ENCODE data around the gene GRIK2.

GRIK2 gene

DNA sequence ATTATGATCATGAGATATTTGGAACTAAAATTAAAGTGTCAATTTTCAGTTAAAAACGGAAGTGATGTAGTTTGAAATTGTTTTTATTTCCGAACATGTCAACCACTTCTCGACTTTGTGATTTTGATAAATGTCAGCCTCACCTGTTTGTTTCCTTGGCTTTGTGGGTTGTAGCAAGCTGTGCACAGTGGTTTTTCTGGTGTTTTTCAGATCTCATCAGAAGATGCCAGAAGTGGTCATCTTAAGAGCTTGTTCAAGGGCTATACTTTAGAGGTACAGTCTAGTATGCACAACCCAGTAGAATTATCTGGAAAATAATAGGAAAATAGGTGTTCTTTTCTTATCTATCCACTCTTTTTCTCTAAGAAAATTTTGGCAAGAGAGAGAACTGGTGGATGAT is 134.0 kb downstream of the GRIK2 start:
- H3K4me3 ChIP-seq (replicated peaks; ENCODE audit: low read depth, low read length), result no peak overlapping the region
- TF ChIP-seq, protein P1, sequence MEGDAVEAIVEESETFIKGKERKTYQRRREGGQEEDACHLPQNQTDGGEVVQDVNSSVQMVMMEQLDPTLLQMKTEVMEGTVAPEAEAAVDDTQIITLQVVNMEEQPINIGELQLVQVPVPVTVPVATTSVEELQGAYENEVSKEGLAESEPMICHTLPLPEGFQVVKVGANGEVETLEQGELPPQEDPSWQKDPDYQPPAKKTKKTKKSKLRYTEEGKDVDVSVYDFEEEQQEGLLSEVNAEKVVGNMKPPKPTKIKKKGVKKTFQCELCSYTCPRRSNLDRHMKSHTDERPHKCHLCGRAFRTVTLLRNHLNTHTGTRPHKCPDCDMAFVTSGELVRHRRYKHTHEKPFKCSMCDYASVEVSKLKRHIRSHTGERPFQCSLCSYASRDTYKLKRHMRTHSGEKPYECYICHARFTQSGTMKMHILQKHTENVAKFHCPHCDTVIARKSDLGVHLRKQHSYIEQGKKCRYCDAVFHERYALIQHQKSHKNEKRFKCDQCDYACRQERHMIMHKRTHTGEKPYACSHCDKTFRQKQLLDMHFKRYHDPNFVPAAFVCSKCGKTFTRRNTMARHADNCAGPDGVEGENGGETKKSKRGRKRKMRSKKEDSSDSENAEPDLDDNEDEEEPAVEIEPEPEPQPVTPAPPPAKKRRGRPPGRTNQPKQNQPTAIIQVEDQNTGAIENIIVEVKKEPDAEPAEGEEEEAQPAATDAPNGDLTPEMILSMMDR (IDR thresholded peaks at IDR 0.05; ENCODE audit: low read length, missing control alignments), result no peak
- DNase-seq (ENCODE audit: low read depth), result no peak

DNA sequence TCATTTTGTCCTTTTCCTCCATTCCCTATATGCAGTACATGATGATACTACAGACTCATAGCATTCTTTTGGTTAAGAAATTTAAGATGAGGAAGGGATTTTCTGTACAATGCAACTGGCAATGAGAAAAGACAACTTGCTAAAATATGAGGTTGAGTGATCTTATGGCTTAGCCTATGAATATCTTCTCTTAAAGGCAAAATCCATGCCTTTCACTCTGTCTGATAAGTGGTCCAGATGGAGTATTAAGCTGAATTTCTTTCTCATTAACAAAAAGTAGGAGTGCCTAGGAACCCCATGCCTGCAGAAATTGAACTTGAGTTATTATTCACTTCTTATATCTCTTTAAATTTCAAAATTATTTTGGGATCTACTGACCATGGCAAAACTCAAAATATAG is 135.3 kb downstream of the GRIK2 start:
- TF ChIP-seq, protein P1 (IDR thresholded peaks at IDR 0.05; ENCODE audit: low read length, missing control alignments), result no peak
- no peak overlapping the region for H3K4me3 ChIP-seq (replicated peaks; ENCODE audit: low read depth, low read length)
- no peak for DNase-seq (ENCODE audit: low read depth)

DNA sequence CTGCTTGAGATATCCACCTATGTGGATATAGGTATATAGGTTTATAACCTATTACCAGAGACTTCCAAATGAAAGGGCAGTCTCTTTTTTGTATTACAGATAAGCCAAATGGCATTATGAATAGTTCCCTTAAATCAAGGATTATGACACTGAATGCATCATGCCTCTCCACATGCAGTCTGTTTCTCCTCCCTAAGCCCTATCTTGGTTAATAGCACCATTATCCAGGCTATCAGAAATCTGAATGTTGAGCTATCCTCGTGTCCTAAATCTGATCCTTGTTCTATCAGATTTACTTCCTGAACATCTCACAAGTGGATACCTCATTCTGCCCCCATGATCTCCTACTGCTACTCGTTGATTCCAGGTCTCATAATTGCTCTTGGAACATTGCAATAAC is 138.0 kb downstream of the GRIK2 start:
- TF ChIP-seq, protein P1 (IDR thresholded peaks at IDR 0.05; ENCODE audit: low read length, missing control alignments), result no peak
- no peak overlapping the region for H3K4me3 ChIP-seq (replicated peaks; ENCODE audit: low read depth, low read length)
- no peak for DNase-seq (ENCODE audit: low read depth)

DNA sequence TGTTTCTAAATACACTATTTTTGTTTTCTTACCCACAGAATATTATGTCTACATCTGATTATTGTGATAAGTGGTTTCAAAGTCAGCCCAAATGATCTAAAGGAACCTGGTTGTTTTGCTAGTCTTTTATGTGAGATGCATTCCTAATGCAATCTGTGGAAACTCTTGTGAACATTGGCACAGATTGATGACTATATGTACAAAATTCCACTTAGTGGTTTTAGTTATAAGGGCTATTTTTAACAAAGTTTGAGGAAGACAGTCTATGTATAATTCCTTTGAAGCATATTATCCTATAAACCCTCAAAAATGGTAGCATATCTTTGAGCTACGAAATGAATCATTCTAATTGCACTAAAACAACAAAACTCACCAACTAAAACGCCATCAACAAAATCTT is 140.9 kb downstream of the GRIK2 start:
- TF ChIP-seq, protein P1 (IDR thresholded peaks at IDR 0.05; ENCODE audit: low read length, missing control alignments), result no peak
- peak; percentile 32 for DNase-seq (ENCODE audit: low read depth)
- no peak overlapping the region for H3K4me3 ChIP-seq (replicated peaks; ENCODE audit: low read depth, low read length)

DNA sequence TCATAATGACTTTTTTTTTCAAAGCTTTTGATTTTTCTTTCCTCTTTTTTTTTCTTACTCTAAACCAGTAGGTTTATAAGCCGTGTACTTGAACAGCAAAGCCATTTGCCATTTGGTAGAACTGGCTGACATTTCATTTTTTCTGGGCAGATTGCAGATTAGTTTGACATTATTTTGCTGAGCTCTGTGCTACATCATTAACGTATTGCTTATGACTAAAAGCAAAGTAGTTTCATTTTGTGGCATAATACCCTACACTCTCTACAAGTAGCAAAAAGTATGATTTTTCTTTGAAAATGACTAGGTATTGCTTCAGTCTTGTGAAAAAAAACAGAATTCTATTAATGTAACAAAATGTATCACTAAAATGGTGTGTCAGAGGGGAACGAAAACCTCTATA is 141.3 kb downstream of the GRIK2 start:
- no peak overlapping the region for H3K4me3 ChIP-seq (replicated peaks; ENCODE audit: low read depth, low read length)
- peak; percentile 7 for DNase-seq (ENCODE audit: low read depth)
- TF ChIP-seq, protein P1 (IDR thresholded peaks at IDR 0.05; ENCODE audit: low read length, missing control alignments), result no peak

DNA sequence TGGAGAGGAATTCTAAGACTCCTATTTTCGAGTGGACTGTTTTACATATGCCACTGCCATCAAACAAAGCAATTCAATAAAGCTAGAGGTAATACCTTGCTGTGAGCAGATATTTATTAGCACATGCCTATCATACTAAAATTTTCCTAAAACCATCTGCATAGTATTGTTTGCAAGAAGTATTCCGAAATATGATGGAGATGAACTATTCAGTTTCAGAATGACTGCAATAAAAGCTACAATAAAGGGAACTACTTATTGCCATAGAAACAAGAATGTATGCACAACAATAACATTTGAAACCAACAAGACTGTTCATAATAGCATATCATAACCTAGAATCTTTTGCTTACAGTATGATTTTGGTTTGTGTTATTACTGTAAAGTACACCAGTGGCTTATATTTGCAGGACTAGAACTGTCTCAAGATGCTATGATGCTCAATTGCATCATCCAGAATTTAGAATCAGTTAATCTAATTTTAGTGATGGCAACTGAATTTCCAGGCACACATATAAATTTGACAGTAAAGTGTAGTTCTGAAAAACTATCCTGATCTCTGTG is 144.3 kb downstream of the GRIK2 start:
- DNase-seq (ENCODE audit: low read depth), result peak; percentile 9
- no peak overlapping the region for H3K4me3 ChIP-seq (replicated peaks; ENCODE audit: low read depth, low read length)
- TF ChIP-seq, protein P1 (IDR thresholded peaks at IDR 0.05; ENCODE audit: low read length, missing control alignments), result no peak

DNA sequence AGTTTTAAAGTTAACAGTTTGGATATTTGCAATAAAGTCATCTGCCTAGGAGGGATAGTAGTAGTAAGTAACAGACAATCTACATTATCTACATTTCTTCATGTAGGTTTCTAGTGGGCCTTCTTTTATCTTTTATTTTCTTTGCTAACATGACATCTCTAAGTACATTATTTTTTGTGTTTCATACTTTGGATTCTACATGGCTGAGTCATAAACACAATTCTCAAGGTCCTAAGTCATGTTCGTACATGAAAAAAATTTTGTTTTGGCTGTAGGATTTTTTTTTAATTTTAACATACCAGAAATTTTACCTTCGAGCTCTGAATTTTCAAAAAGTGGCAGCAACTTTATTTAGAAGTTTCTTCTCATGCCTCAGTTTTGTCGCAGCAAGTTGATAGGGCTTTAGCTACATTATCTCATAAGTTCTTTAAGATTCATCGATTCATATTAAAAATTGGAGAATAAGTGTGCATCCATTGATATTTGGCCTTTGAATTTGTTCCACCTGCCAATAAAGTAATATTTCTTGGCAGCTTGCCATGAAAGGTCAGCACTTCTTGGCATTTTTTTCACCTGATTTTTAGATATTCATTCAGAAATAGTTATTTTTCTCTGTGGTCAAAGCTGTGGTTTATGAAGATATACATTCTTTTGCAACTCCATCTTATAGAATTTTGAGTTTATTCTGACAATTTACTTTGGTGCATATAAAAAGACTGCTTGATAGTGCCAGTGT is 146.2 kb downstream of the GRIK2 start:
- peak; percentile 70 for DNase-seq (ENCODE audit: low read depth)
- no peak overlapping the region for H3K4me3 ChIP-seq (replicated peaks; ENCODE audit: low read depth, low read length)
- TF ChIP-seq, protein P1 (IDR thresholded peaks at IDR 0.05; ENCODE audit: low read length, missing control alignments), result no peak

Data from fibroblast of pulmonary artery (primary cell).